ENCODE measurements around the gene TMEM201.

The TMEM201 gene

DNA sequence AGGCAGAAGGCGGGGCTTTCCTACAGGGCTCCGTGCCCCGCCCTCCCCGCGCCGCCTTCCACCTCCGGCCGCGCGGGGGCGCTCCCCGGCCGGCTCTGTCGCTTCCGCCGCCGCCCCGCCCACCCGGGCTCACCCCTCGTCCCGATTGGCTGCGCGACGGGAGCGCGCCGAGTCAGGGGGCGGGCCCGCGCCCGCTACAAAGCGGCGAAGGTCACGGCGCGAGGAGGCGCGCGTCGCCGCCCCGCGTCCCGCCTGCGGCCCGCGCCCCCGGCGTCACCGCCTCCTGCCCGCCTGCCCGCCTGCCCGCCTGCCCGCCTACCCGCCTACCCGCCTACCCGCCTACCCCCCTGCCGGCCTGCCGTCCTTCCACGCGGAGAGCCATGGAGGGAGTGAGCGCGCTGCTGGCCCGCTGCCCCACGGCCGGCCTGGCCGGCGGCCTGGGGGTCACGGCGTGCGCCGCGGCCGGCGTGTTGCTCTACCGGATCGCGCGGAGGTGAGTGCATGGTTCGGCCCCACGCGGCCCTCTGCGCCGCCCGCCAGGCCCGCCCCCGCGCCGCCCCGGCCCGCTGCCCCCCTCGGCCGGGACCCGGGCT is at the start of gene TMEM201:
Gene TMEM201, plus strand, starts transcription at position 361 of the 593 bp plus-strand sequence. Its CDS starts 20 bp downstream, at position 381.
- H3K9ac ChIP-seq (ENCODE audit: low read length) = peak within 1 kb of the TSS; percentile 61
- no peaks in the 10 kb centered on the region for H3K27me3 ChIP-seq (ENCODE audit: control insufficient read depth, insufficient read depth, low read length)
- H3K4me1 ChIP-seq (ENCODE audit: control insufficient read depth, insufficient read depth, low read length) = peaks cover 19% of the 10 kb centered on the region
- no peaks in the 10 kb centered on the region for H3K36me3 ChIP-seq (ENCODE audit: control insufficient read depth, insufficient read depth, low read length)
- peak within 1 kb of the TSS; percentile 42 for H3K4me3 ChIP-seq (ENCODE audit: low read length)
- H3K9me3 ChIP-seq (ENCODE audit: control insufficient read depth, low read length) = no peaks in the 10 kb centered on the region

GRCh38 chr1:9539165-9539828 is 49.4 kb upstream of the TMEM201 start, which contains the start of gene SLC25A33:
SLC25A33 (plus strand) TSS chr1:9539465; CDS start chr1:9539692, 227 bp downstream.
- Histone ChIP-seq H3K4me3 (ENCODE audit: low read length) (peak within 1 kb of the TSS; percentile 66), H3K36me3 (ENCODE audit: control insufficient read depth, insufficient read depth, low read length) (no peaks in the 10 kb centered on the region), H3K4me1 (ENCODE audit: control insufficient read depth, insufficient read depth, low read length) (peaks cover 29% of the 10 kb centered on the region), H3K9ac (ENCODE audit: low read length) (peak within 1 kb of the TSS; percentile 80), H3K27me3 (ENCODE audit: control insufficient read depth, insufficient read depth, low read length) (no peaks in the 10 kb centered on the region), H3K9me3 (ENCODE audit: control insufficient read depth, low read length) (no peaks in the 10 kb centered on the region)

DNA sequence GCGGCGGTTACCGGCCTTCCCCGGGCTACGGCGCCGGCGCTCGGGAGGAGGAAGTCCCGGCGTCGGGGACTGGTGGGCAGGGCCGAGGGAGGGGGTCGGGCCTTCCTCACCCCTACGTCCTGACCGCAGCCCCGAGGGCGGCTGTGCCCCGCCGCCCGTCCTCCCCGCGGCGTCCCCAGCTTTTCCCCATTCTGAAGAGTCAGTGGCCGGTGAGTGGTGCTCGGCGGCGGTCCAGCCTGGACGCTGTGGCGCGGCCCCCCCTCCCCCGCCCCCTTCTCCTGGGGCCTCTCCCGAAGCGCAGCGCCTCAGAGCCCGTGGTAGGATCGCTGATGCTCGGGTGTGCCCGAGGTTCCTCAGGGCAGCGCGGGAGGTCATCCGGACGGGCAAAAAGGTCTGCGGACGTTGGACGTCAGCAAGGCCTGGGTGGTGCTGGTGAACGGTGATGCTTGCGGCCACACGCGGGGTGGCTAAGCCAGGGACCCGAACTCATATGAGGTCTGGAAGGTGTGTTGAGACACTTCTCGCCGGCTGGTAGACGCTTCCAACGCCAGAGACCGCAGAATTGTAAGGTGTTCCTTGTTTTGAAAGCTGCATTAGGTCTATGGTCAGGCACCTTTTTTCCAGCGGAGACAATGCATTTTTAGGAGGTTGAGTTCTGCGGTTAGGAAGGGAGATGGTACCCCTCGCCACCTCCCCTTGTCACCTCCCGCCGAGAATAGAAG is 48.7 kb upstream of the TMEM201 start:
- Histone ChIP-seq H3K4me1 (ENCODE audit: control insufficient read depth, insufficient read depth, low read length) (peaks cover 29% of the 10 kb centered on the region), H3K4me3 (ENCODE audit: low read length) (peak overlapping the region; percentile 66), H3K27me3 (ENCODE audit: control insufficient read depth, insufficient read depth, low read length) (no peaks in the 10 kb centered on the region), H3K9ac (ENCODE audit: low read length) (peak overlapping the region; percentile 80), H3K36me3 (ENCODE audit: control insufficient read depth, insufficient read depth, low read length) (no peaks in the 10 kb centered on the region), H3K9me3 (ENCODE audit: control insufficient read depth, low read length) (no peaks in the 10 kb centered on the region)

DNA sequence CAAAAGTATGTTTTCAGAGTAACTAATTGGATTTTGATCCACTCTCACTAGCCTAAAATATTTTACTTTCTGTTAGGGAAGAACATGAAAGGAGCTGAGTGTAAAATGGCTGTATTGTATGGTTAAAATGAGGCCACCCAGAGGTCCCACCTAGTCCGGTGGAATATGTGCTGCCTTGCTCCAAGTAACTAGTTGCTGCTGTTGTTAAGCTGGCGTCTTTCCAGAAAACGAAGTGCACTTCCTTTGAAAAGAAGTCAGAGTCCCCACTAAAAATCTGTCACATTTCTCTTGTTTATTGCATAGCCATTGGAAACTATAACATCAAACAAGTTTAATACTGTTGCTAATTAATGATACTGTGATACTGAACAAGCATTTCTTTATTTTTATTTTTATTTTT is 46.3 kb upstream of the TMEM201 start:
- Histone ChIP-seq H3K4me3 (ENCODE audit: low read length) (no peak overlapping the region), H3K9me3 (ENCODE audit: control insufficient read depth, low read length) (no peaks in the 10 kb centered on the region), H3K36me3 (ENCODE audit: control insufficient read depth, insufficient read depth, low read length) (no peaks in the 10 kb centered on the region), H3K4me1 (ENCODE audit: control insufficient read depth, insufficient read depth, low read length) (peaks cover 26% of the 10 kb centered on the region), H3K9ac (ENCODE audit: low read length) (no peak overlapping the region), H3K27me3 (ENCODE audit: control insufficient read depth, insufficient read depth, low read length) (no peaks in the 10 kb centered on the region)

DNA sequence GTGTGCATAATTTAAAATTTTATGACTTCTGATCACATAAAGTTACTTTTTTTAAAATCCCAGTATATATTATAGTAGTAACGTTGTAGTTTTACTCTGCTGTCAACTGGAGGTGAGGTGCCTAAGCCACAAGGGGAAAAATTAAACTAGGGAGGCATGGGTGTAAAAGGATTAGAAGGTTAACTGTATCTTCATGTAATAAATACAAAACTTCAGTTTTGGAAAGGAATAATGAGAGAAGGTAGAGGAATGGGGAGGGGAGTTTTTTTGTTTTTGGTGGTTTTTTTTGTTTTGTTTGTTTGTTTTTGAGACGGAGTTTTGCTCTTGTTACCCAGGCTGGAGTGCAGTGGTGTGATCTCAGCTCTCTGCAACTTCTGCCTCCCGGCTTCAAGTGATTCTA is 43.8 kb upstream of the TMEM201 start:
- H3K4me1 ChIP-seq (ENCODE audit: control insufficient read depth, insufficient read depth, low read length) = peaks cover 13% of the 10 kb centered on the region
- no peaks in the 10 kb centered on the region for H3K27me3 ChIP-seq (ENCODE audit: control insufficient read depth, insufficient read depth, low read length)
- H3K4me3 ChIP-seq (ENCODE audit: low read length) = no peak overlapping the region

DNA sequence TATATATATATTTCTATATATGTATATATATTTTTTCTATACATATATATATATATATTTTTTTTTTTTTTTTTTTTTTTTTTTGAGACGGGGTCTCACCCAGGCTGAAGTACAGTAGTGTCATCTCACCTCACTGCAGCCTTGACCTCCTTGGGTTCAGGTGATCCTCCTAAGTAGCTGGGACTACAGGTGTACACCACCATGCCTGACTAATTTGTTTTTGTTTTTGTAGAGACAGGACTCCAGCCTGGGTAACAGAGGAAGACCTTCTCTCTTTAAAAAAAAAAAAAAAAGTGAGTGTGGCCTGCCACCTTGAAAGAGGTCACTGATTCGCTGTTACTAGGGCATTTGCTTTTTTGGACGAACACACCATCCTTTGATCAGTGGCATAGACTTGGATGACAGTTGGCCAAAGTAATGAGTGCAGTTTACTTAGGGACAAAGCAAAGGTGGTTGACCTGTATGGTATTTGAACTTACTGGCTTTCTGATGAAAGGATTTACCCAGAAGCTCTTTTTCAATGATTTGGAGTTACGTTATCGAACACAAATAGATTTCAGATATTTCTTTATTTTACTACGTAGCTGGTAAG is 38.7 kb upstream of the TMEM201 start:
- Histone ChIP-seq H3K4me3 (ENCODE audit: low read length) (no peak overlapping the region), H3K36me3 (ENCODE audit: control insufficient read depth, insufficient read depth, low read length) (no peaks in the 10 kb centered on the region), H3K9me3 (ENCODE audit: control insufficient read depth, low read length) (no peaks in the 10 kb centered on the region), H3K27me3 (ENCODE audit: control insufficient read depth, insufficient read depth, low read length) (no peaks in the 10 kb centered on the region), H3K9ac (ENCODE audit: low read length) (no peak overlapping the region), H3K4me1 (ENCODE audit: control insufficient read depth, insufficient read depth, low read length) (peaks cover under 1% of the 10 kb centered on the region)

More for the DNA sequence above, 43.8 kb upstream of the TMEM201 start:
- Histone ChIP-seq H3K9me3 (ENCODE audit: control insufficient read depth, low read length) (no peaks in the 10 kb centered on the region), H3K36me3 (ENCODE audit: control insufficient read depth, insufficient read depth, low read length) (no peaks in the 10 kb centered on the region), H3K9ac (ENCODE audit: low read length) (no peak overlapping the region)

GRCh38 chr1:9551984-9552383 is 36.7 kb upstream of the TMEM201 start:
- peaks cover 10% of the 10 kb centered on the region for H3K4me1 ChIP-seq (ENCODE audit: control insufficient read depth, insufficient read depth, low read length)
- no peaks in the 10 kb centered on the region for H3K27me3 ChIP-seq (ENCODE audit: control insufficient read depth, insufficient read depth, low read length)
- no peaks in the 10 kb centered on the region for H3K9me3 ChIP-seq (ENCODE audit: control insufficient read depth, low read length)
- no peaks in the 10 kb centered on the region for H3K36me3 ChIP-seq (ENCODE audit: control insufficient read depth, insufficient read depth, low read length)
- no peak overlapping the region for H3K9ac ChIP-seq (ENCODE audit: low read length)
- H3K4me3 ChIP-seq (ENCODE audit: low read length) = no peak overlapping the region

- no peaks in the 10 kb centered on the region for H3K27me3 ChIP-seq (ENCODE audit: control insufficient read depth, insufficient read depth, low read length)
- no peaks in the 10 kb centered on the region for H3K36me3 ChIP-seq (ENCODE audit: control insufficient read depth, insufficient read depth, low read length)
- no peak overlapping the region for H3K4me3 ChIP-seq (ENCODE audit: low read length)
- H3K4me1 ChIP-seq (ENCODE audit: control insufficient read depth, insufficient read depth, low read length) = peaks cover 10% of the 10 kb centered on the region
- no peak overlapping the region for H3K9ac ChIP-seq (ENCODE audit: low read length)
- no peaks in the 10 kb centered on the region for H3K9me3 ChIP-seq (ENCODE audit: control insufficient read depth, low read length)
Measured at GRCh38 chr1:9553736-9554144, 35.0 kb upstream of the TMEM201 start.

DNA sequence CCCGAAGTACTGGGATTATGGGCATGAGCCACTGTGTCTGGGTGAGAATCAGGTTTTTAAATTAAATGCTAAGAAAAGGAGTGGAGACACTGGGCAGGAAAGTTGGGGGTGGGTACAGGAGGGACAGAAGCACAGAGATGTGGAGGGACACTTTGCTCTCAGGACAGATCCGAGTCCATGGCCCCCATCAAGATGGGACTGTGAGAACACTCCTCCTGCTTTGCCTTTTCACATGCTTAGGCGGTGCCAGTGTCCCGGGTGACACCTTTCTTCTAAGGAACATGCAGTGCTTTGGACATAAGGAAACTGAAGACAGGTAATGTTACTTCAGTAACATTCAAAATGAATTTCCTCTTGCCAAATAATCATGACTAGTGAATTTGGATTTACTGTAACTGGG is 32.8 kb upstream of the TMEM201 start:
- Histone ChIP-seq H3K9me3 (ENCODE audit: control insufficient read depth, low read length) (no peaks in the 10 kb centered on the region), H3K9ac (ENCODE audit: low read length) (no peak overlapping the region), H3K4me1 (ENCODE audit: control insufficient read depth, insufficient read depth, low read length) (peaks cover 10% of the 10 kb centered on the region), H3K36me3 (ENCODE audit: control insufficient read depth, insufficient read depth, low read length) (no peaks in the 10 kb centered on the region), H3K4me3 (ENCODE audit: low read length) (no peak overlapping the region), H3K27me3 (ENCODE audit: control insufficient read depth, insufficient read depth, low read length) (no peaks in the 10 kb centered on the region)

DNA sequence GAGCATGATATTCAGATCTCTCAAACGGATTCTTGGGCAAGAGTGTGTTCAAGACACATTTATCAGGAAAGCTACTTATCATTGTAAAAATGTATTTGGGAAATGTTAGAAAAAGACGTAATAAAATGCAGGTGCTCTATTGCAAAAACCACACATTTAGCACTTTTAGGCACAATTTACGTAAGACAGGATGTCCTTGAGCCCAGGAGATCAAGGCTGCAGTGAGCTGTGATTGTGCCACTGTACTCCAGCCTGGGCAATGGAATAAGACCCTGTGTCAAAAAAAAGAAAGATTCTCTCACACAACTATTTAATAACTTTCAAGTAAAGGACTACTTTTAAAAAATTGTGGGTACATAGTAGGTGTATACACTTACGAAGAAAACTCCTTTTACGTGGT is 31.1 kb upstream of the TMEM201 start:
- no peaks in the 10 kb centered on the region for H3K36me3 ChIP-seq (ENCODE audit: control insufficient read depth, insufficient read depth, low read length)
- no peak overlapping the region for H3K4me3 ChIP-seq (ENCODE audit: low read length)
- H3K4me1 ChIP-seq (ENCODE audit: control insufficient read depth, insufficient read depth, low read length) = peaks cover 10% of the 10 kb centered on the region
- H3K9ac ChIP-seq (ENCODE audit: low read length) = no peak overlapping the region
- no peaks in the 10 kb centered on the region for H3K9me3 ChIP-seq (ENCODE audit: control insufficient read depth, low read length)
- H3K27me3 ChIP-seq (ENCODE audit: control insufficient read depth, insufficient read depth, low read length) = no peaks in the 10 kb centered on the region

DNA sequence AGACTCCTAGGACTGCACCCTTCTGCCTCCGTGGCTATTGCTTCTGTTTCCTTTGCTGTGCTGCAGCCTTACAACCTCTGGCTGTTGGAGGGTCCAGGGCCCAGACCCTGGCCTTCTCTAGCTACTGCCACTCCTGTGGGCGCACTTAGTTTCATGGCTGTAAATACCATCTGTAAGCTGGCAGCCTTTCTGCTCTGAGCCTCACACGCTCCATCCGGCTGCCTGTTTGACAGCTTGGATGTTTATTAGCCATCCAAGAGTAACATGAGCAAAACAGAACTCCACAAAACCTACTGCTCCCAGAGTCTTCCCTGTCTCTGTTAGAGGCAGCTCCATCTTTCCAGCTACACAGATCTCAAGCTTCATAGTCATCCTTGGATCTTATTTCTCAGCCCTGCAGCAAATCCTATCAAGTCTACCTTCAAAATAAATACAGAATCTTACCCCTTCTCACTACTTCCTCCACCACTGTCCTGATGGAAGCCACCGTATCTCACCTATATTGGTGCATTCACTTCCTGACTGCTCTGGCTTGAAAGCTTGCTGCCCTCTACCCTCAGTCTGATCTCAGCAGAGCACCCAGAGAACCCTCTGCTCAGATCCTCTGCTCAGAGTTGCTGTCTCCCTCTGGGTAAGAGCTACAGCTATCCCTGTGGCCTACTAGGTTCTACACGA is 30.3 kb upstream of the TMEM201 start:
- Histone ChIP-seq H3K9ac (ENCODE audit: low read length) (no peak overlapping the region), H3K4me3 (ENCODE audit: low read length) (no peak overlapping the region)

More for the DNA sequence above, 30.3 kb upstream of the TMEM201 start:
- H3K9me3 ChIP-seq (ENCODE audit: control insufficient read depth, low read length) = no peaks in the 10 kb centered on the region
- no peaks in the 10 kb centered on the region for H3K27me3 ChIP-seq (ENCODE audit: control insufficient read depth, insufficient read depth, low read length)
- H3K4me1 ChIP-seq (ENCODE audit: control insufficient read depth, insufficient read depth, low read length) = peaks cover 10% of the 10 kb centered on the region
- no peaks in the 10 kb centered on the region for H3K36me3 ChIP-seq (ENCODE audit: control insufficient read depth, insufficient read depth, low read length)
